ENCODE measurements around the gene TM7SF2. TPM values are rescaled to one million over a fixed set of nuclear protein-coding genes. Genes with fewer than 3 reads are reported as not detected.
"Not testable (repeated sequence)": the region's sequence is repeated elsewhere in the genome, so short reads cannot be mapped to it uniquely, and the experiment has no call there.

Gene TM7SF2
- total RNA-seq, 2 experiments from 2014 or later: 12.4 to 17.5 TPM

GRCh38 chr11:65148657-65149056 is 37.0 kb downstream of the TM7SF2 start:
- intact Hi-C loops (cut with micrococcal nuclease): no loop called here
- no peak overlapping the region for H3K4me3 Mint-ChIP-seq
- ChIA-PET CTCF (interaction anchor here (1.5 kb wide), 1 partner anchor 12 kb away, joined by 4 read pairs; no protein-coding TSS in a partner anchor), POLR2A (no interaction called here)
- H3K27ac Mint-ChIP-seq: no peak overlapping the region
- H3K27me3 Mint-ChIP-seq: no peaks in the 10 kb centered on the region
- H3K9me3 Mint-ChIP-seq: no peaks in the 10 kb centered on the region
- ATAC-seq: no peak
- TF ChIP-seq, protein P1, sequence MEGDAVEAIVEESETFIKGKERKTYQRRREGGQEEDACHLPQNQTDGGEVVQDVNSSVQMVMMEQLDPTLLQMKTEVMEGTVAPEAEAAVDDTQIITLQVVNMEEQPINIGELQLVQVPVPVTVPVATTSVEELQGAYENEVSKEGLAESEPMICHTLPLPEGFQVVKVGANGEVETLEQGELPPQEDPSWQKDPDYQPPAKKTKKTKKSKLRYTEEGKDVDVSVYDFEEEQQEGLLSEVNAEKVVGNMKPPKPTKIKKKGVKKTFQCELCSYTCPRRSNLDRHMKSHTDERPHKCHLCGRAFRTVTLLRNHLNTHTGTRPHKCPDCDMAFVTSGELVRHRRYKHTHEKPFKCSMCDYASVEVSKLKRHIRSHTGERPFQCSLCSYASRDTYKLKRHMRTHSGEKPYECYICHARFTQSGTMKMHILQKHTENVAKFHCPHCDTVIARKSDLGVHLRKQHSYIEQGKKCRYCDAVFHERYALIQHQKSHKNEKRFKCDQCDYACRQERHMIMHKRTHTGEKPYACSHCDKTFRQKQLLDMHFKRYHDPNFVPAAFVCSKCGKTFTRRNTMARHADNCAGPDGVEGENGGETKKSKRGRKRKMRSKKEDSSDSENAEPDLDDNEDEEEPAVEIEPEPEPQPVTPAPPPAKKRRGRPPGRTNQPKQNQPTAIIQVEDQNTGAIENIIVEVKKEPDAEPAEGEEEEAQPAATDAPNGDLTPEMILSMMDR (IDR thresholded peaks at IDR 0.05): no peak
- no peak for DNase-seq
- H3K36me3 Mint-ChIP-seq (ENCODE audit: low read depth): no peaks in the 10 kb centered on the region
- no peaks in the 10 kb centered on the region for H3K4me1 Mint-ChIP-seq (ENCODE audit: low read depth)

GRCh38 chr11:65150131-65150508 is 38.4 kb downstream of the TM7SF2 start:
- POLR2A ChIA-PET: not testable (repeated sequence)

DNA sequence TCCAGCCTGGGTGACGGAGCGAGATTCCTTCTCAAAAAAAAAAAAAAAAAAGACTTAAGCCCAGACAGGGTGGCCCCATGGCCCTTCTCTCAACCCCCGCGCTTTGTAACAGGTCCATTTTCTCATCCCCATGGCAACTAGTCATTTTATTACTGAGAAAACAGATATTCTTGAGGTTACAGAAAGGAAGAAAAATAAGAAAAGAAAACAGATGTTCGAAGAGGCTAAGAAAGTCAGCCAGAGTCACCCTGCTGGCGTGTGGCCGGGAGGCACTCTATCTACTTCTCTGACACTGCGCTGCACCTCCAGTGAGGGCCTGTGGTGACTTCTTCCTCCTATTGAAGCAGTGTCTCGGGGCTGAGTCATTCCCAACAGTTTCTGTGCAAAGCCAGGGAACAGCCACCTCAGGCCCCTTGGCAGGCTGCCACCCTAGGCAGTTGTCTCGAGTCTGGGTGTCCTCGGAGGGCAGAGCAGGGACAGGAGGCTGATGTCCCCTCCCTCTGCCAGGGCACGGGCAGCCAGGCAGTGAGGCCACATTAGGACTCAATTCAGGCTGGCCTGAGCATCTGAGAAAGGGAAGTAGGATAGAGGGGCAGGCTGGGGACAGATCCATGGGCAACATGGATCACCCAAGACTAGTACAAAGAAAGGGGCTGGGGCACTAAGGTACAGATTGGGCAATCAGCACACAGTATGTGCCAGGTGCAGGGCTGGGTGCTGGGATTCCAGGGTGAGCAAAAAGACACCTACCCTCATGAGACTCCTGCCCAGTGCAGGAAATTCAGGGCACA is 39.0 kb downstream of the TM7SF2 start:
- intact Hi-C loops (cut with micrococcal nuclease): no loop called here

More at GRCh38 chr11:65150131-65150508, 38.4 kb downstream of the TM7SF2 start:
- ATAC-seq; intact Hi-C loops (cut with micrococcal nuclease); DNase-seq; H3K36me3 Mint-ChIP-seq (ENCODE audit: low read depth); H3K9me3 Mint-ChIP-seq; H3K27me3 Mint-ChIP-seq; H3K27ac Mint-ChIP-seq; H3K4me1 Mint-ChIP-seq (ENCODE audit: low read depth); CTCF ChIA-PET; H3K4me3 Mint-ChIP-seq: not testable (repeated sequence)

DNA sequence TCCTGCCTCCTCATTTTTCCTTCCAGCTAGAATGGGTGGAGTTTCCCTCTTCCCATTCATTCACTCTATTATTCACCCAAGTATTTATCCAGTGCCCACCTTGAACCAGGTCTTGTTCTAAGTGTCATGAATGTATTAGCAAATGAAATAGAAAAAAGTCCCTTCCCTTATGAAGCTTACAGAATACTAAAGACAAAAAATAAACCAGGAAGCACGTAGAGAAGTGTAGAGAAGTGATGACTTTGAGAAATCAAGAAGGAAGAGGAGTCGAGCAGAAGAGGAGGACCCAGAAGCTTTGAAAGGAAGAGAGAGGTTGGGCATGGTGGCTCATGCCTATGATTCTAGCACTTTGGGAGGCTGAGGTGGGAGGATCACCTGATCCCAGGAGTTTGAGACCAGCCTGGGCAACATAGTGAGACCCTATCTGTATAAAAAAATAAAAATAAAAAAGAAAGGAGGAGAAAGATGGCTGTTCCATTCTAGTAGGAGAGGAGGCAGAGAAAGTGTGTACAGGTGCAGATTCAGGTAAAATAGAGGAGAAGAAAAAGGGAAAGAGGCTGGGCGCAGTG is 39.7 kb downstream of the TM7SF2 start:
- ATAC-seq (no peak), DNase-seq (no peak)
- TF ChIP-seq, protein P1 (IDR thresholded peaks at IDR 0.05): no peak
- Mint-ChIP-seq H3K4me3 (no peak overlapping the region), H3K4me1 (ENCODE audit: low read depth) (no peaks in the 10 kb centered on the region), H3K27me3 (no peaks in the 10 kb centered on the region), H3K27ac (no peak overlapping the region), H3K36me3 (ENCODE audit: low read depth) (no peaks in the 10 kb centered on the region), H3K9me3 (no peaks in the 10 kb centered on the region)
- ChIA-PET POLR2A (interaction anchor here (0.7 kb wide), 1 partner anchor 108 kb away, joined by 3 read pairs; no protein-coding TSS in a partner anchor), CTCF (interaction anchor here (0.9 kb wide), 1 partner anchor 16 kb away, joined by 3 read pairs; no protein-coding TSS in a partner anchor)
- intact Hi-C loops (cut with micrococcal nuclease): no loop called here

More for the DNA sequence above, 39.0 kb downstream of the TM7SF2 start:
- DNase-seq (peak; percentile 56), ATAC-seq (peak; percentile 76)
- POLR2A ChIA-PET: no interaction called here
- Mint-ChIP-seq H3K4me3 (no peak overlapping the region), H3K4me1 (ENCODE audit: low read depth) (no peaks in the 10 kb centered on the region), H3K27ac (no peak overlapping the region), H3K36me3 (ENCODE audit: low read depth) (no peaks in the 10 kb centered on the region), H3K27me3 (no peaks in the 10 kb centered on the region), H3K9me3 (no peaks in the 10 kb centered on the region)
- CTCF ChIA-PET: interaction anchor here (0.9 kb wide), 1 partner anchor 15 kb away, joined by 3 read pairs; no protein-coding TSS in a partner anchor
- TF ChIP-seq, protein P1 (IDR thresholded peaks at IDR 0.05): no peak

- intact Hi-C loops (cut with micrococcal nuclease): no loop called here
- TF ChIP-seq, protein P1 (IDR thresholded peaks at IDR 0.05): no peak
- Mint-ChIP-seq H3K27me3 (no peaks in the 10 kb centered on the region), H3K27ac (no peak overlapping the region), H3K36me3 (ENCODE audit: low read depth) (no peaks in the 10 kb centered on the region), H3K4me1 (ENCODE audit: low read depth) (no peaks in the 10 kb centered on the region), H3K9me3 (no peaks in the 10 kb centered on the region), H3K4me3 (no peak overlapping the region)
- CTCF ChIA-PET: interaction anchor here (1.3 kb wide), 1 partner anchor 52 kb away, joined by 3 read pairs; no protein-coding TSS in a partner anchor
- no peak for DNase-seq
- ATAC-seq: no peak
- POLR2A ChIA-PET: no interaction called here
Observed at GRCh38 chr11:65152122-65152521, 40.5 kb downstream of the TM7SF2 start.

Measured in activated CD8-positive, alpha-beta T cell treated with anti-CD3 and anti-CD28 coated beads for 36 hours (primary cell).